Karpas-422 (cell line): ENCODE measurements around the gene KCNN2. TPM values are rescaled to one million over a fixed set of nuclear protein-coding genes. Genes with fewer than 3 reads are reported as not detected.
A peak's percentile ranks its signal among the peaks of the same experiment; 100 is the strongest.

ENCODE experiments used
- DNase-seq: peaks from one replicate; pipeline ENCODE4 v3.0.0-alpha.2; 2015
- H2AFZ ChIP-seq: fragments of 200-600 bp; sonication (generic); 2 replicates; pipeline ENCODE4 v1.6.1; 2014; ENCODE audit warnings: antibody characterized with exemption, low read length, mixed read lengths
- H3K27ac ChIP-seq: fragments of 200-600 bp; sonication (generic); 2 replicates; pipeline ENCODE4 v1.5.1; 2014; ENCODE audit warnings: mild to moderate bottlenecking, low read length, moderate library complexity
- H3K27me3 ChIP-seq: fragments of 200-600 bp; sonication (generic); 2 replicates; pipeline ENCODE4 v1.6.1; 2014; ENCODE audit warnings: low read length, mixed read lengths
- H3K36me3 ChIP-seq: fragments of 200-600 bp; sonication (generic); 2 replicates; pipeline ENCODE4 v1.6.1; 2014; ENCODE audit warnings: low read length, mixed read lengths; ENCODE audit not compliant: insufficient read depth
- H3K4me1 ChIP-seq: fragments of 200-600 bp; sonication (generic); 2 replicates; pipeline ENCODE4 v1.6.1; 2014; ENCODE audit warnings: mild to moderate bottlenecking, low read length, mixed read lengths
- H3K4me2 ChIP-seq: fragments of 200-600 bp; sonication (generic); 2 replicates; pipeline ENCODE4 v1.6.1; 2014; ENCODE audit warnings: low read length, low read depth, mild to moderate bottlenecking; ENCODE audit not compliant: poor library complexity, severe bottlenecking
- H3K4me3 ChIP-seq: fragments of 200-600 bp; sonication (generic); 2 replicates; pipeline ENCODE4 v1.5.1; 2014; ENCODE audit warnings: mild to moderate bottlenecking, antibody characterized with exemption, low read length, mixed read lengths
- H3K79me2 ChIP-seq: fragments of 200-600 bp; sonication (generic); 2 replicates; pipeline ENCODE4 v1.6.1; 2014; ENCODE audit warnings: mild to moderate bottlenecking, low read length, mixed read lengths
- H3K9ac ChIP-seq: fragments of 200-600 bp; sonication (generic); 2 replicates; pipeline ENCODE4 v1.6.0; 2014; ENCODE audit warnings: low read length
- H3K9me2 ChIP-seq: fragments of 200-600 bp; sonication (generic), shearing (Covaris generic); replicated peaks from 2 replicates; pipeline ENCODE4 v1.6.0; 2014; ENCODE audit warnings: mild to moderate bottlenecking, low read length, moderate library complexity; ENCODE audit not compliant: insufficient read depth
- H3K9me3 ChIP-seq: fragments of 300-700, 200-600 bp; sonication (generic); 2 replicates; pipeline ENCODE4 v1.6.1; 2014; ENCODE audit warnings: low read length, mixed read lengths
- H4K20me1 ChIP-seq: fragments of 200-600 bp; sonication (generic); 2 replicates; pipeline ENCODE4 v1.6.1; 2014; ENCODE audit warnings: mild to moderate bottlenecking, antibody characterized with exemption, low read length, low read depth; ENCODE audit not compliant: insufficient read depth
- total RNA-seq: library from RNA; depleted of rRNA; stranded (reverse); fragments of >200 nt; shearing (Covaris generic); gene quantifications from 2 replicates; pipeline ENCODE4 v1.2.3, GENCODE V29; 2014; ENCODE audit warnings: low replicate concordance

The KCNN2 gene
- total RNA-seq, 1 experiment from 2014 or later: not detected

DNA sequence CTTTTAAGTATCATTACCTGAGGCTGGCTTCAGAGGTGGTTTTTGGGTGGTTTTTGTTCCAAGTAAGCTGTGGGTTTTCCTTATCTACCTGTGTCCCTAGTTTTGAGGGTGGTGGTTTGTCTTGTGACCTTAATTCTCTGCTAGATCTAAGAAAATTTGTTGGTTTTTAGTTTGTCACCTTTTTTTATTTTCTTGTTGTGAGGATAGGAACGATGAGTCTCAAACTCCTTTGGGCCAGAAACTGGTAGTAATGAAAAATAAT is 73.3 kb downstream of the KCNN2 start:
- H3K4me3 ChIP-seq: no peak overlapping the region
- no peaks in the 10 kb centered on the region for H3K79me2 ChIP-seq
- no peaks in the 10 kb centered on the region for H3K27me3 ChIP-seq
- no peak overlapping the region for H3K9ac ChIP-seq
- no peak overlapping the region for H3K27ac ChIP-seq
- no peaks in the 10 kb centered on the region for H4K20me1 ChIP-seq
- no peak overlapping the region for H3K4me2 ChIP-seq
- no peak overlapping the region for H2AFZ ChIP-seq
- no peaks in the 10 kb centered on the region for H3K36me3 ChIP-seq
- no peak for DNase-seq
- no peaks in the 10 kb centered on the region for H3K4me1 ChIP-seq
- no peaks in the 10 kb centered on the region for H3K9me2 ChIP-seq
- H3K9me3 ChIP-seq: no peaks in the 10 kb centered on the region

DNA sequence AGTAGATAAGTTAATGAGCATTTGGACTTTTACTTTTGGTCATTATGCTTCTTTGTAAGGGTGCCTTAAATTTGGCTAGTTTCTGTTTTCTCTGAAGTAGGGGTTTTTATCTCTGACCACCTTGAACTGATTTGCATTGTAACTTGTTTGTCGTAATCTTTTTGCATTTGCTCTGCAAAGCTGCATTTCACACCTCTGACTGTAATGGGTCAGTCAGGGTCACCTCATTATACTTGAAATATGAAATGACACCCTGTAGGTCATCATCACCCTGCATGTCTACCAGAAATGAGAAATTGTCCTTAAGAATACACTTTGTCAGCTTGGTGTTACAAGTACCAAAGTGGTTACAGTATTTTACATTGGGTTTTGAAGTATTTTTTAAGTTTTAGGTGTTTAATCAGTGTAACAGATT is 74.0 kb downstream of the KCNN2 start:
- H3K9ac ChIP-seq: no peak overlapping the region
- no peak overlapping the region for H3K4me3 ChIP-seq
- H3K27me3 ChIP-seq: no peaks in the 10 kb centered on the region
- no peaks in the 10 kb centered on the region for H3K36me3 ChIP-seq
- no peaks in the 10 kb centered on the region for H3K79me2 ChIP-seq
- no peaks in the 10 kb centered on the region for H3K4me1 ChIP-seq
- no peak overlapping the region for H3K27ac ChIP-seq
- no peaks in the 10 kb centered on the region for H3K9me2 ChIP-seq
- H4K20me1 ChIP-seq: no peaks in the 10 kb centered on the region
- no peak overlapping the region for H2AFZ ChIP-seq
- H3K4me2 ChIP-seq: no peak overlapping the region
- no peaks in the 10 kb centered on the region for H3K9me3 ChIP-seq
- no peak for DNase-seq

DNA sequence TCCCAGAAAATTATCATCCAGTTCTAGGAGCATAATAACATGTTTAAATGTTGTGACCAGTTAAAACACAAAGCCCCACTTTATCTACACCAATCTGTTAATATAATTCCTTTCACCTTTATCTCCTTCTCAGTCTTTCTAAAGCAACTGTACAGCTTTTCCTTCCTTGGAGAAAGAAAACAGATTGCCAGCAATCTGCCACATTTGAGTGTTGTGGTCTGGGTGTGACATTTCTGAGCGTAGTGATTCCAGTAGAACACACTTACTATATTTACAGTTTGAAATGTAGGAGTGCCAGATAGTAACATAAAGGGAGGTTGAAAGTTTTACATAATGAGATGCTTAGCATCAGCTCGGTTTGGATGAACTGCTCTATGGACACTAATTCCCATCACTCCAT is 76.1 kb downstream of the KCNN2 start:
- Histone ChIP-seq H3K27me3 (no peaks in the 10 kb centered on the region), H3K36me3 (no peaks in the 10 kb centered on the region), H3K9ac (no peak overlapping the region), H3K79me2 (no peaks in the 10 kb centered on the region), H3K27ac (no peak overlapping the region), H3K4me3 (no peak overlapping the region), H3K4me2 (no peak overlapping the region), H3K9me3 (no peaks in the 10 kb centered on the region), H3K4me1 (no peaks in the 10 kb centered on the region), H3K9me2 (no peaks in the 10 kb centered on the region), H2AFZ (no peak overlapping the region), H4K20me1 (no peaks in the 10 kb centered on the region)
- no peak for DNase-seq

DNA sequence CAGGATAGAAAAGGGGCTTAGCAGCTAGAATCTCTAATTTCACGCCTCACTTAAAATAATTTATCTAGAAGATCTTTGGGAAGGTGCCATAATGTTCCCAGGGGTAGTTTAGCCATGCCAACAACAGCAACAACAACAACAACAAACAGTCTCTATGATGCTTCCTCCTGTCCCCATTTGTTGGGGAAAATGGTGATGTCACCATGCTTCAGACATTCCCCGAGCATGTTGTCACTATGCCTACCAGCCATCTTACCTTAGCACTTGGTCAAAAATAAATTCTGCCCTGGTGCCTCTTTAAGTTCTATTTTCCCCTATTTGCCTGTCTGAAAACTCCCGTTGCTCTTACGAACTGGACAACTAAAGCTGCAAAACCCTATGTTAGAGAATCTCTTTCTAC is 76.6 kb downstream of the KCNN2 start:
- no peaks in the 10 kb centered on the region for H3K36me3 ChIP-seq
- no peak for DNase-seq
- no peaks in the 10 kb centered on the region for H3K9me2 ChIP-seq
- H3K27me3 ChIP-seq: no peaks in the 10 kb centered on the region
- H3K9ac ChIP-seq: no peak overlapping the region
- H3K9me3 ChIP-seq: no peaks in the 10 kb centered on the region
- H3K4me1 ChIP-seq: no peaks in the 10 kb centered on the region
- no peaks in the 10 kb centered on the region for H3K79me2 ChIP-seq
- no peak overlapping the region for H3K4me3 ChIP-seq
- no peak overlapping the region for H2AFZ ChIP-seq
- H3K27ac ChIP-seq: no peak overlapping the region
- no peaks in the 10 kb centered on the region for H4K20me1 ChIP-seq
- no peak overlapping the region for H3K4me2 ChIP-seq

DNA sequence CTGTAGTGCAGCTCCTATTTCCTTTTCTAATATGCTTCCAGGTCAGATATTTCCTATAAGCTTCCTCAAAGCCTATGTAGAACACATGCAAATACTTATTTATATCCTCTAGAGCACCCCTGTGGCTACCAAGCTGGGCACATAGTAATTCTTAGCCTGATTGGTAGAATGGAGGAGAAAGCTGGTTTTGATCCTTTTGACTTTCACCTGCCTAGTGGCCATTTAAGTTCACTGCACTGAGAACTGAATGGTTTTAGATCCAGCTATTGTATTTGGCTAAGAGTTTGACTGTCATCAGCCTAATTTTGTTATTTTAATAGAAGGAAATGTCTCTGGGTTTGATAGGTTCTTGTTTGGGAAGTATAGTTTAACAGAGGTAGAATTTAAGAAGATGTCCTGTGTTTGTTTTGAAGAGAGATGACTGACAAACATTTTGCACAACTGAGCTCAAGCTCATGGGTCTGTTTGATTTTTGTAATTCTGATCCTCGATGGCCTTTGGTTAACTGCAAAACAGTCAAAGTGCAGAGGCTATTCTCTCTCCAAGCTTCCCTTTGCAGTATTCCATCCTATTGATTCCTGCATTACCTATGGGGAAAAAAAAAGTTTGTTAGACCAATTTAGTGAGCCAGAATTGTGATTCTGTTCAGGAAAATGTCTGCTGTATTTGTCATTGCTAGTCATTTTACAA is 85.4 kb downstream of the KCNN2 start:
- Histone ChIP-seq H3K27ac (no peak overlapping the region), H3K9me2 (no peaks in the 10 kb centered on the region), H3K4me2 (no peak overlapping the region), H4K20me1 (no peaks in the 10 kb centered on the region), H3K9ac (no peak overlapping the region), H3K9me3 (no peaks in the 10 kb centered on the region), H3K4me1 (no peaks in the 10 kb centered on the region), H3K36me3 (no peaks in the 10 kb centered on the region), H3K79me2 (no peaks in the 10 kb centered on the region), H3K4me3 (no peak overlapping the region), H3K27me3 (no peaks in the 10 kb centered on the region), H2AFZ (no peak overlapping the region)
- peak; percentile 53 for DNase-seq

DNA sequence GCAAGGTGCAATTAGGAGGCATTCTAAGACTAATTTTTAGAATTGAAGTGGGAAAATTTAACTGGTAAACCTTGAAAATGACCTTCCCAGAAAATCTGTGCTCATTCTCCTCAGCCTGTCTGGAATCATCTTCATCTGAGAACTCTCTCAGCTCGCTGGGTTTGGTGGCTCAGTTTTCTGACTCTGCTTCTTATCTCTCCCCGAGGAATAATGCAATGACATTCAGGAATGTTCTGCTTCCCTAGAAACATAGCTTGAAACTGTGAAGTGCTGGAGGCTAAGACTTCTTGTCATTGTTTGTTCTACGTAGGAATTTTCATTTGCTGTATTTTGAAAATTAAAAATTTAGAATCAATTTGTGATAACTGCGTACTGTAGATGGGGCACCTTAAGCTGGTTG is 86.6 kb downstream of the KCNN2 start:
- no peak for DNase-seq
- H3K4me1 ChIP-seq: no peaks in the 10 kb centered on the region
- H3K4me3 ChIP-seq: no peak overlapping the region
- no peak overlapping the region for H3K9ac ChIP-seq
- H3K9me3 ChIP-seq: no peaks in the 10 kb centered on the region
- H3K4me2 ChIP-seq: no peak overlapping the region
- H3K27me3 ChIP-seq: no peaks in the 10 kb centered on the region
- no peak overlapping the region for H3K27ac ChIP-seq
- no peaks in the 10 kb centered on the region for H3K9me2 ChIP-seq
- no peaks in the 10 kb centered on the region for H3K79me2 ChIP-seq
- H4K20me1 ChIP-seq: no peaks in the 10 kb centered on the region
- no peak overlapping the region for H2AFZ ChIP-seq
- H3K36me3 ChIP-seq: no peaks in the 10 kb centered on the region

DNA sequence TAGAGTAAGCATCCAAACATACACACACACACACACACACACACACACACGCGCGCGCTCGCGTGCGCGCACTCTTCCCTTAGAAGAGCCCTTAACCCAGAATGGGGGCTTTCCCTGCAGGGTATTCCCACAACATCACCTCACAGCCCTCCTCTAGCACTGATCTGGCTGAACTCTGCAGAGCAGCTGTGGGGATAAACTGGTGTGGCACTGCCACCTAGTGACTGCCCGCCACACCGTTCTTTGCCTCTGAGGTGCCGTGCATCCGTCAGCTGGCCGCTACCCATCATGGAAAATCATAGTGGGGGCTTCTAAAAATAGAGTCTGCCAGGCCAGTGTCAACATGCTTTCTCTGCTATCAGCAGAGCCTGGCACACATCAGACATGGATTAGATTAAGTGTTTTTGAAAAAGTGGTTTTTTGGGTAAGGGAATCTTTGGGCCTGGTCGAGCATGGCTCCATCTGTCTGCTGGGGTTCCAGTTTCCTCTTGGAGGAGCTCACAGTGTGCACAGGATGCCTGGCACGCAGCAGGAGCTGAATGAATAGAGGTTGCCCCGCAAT is 88.1 kb downstream of the KCNN2 start:
- Histone ChIP-seq H3K27ac (no peak overlapping the region), H3K79me2 (no peaks in the 10 kb centered on the region), H3K4me1 (no peaks in the 10 kb centered on the region), H3K27me3 (no peaks in the 10 kb centered on the region), H3K9ac (no peak overlapping the region), H3K4me2 (no peak overlapping the region), H3K9me2 (no peaks in the 10 kb centered on the region), H3K4me3 (no peak overlapping the region), H2AFZ (no peak overlapping the region), H3K9me3 (no peaks in the 10 kb centered on the region), H4K20me1 (no peaks in the 10 kb centered on the region), H3K36me3 (no peaks in the 10 kb centered on the region)
- peak; percentile 80 for DNase-seq

DNA sequence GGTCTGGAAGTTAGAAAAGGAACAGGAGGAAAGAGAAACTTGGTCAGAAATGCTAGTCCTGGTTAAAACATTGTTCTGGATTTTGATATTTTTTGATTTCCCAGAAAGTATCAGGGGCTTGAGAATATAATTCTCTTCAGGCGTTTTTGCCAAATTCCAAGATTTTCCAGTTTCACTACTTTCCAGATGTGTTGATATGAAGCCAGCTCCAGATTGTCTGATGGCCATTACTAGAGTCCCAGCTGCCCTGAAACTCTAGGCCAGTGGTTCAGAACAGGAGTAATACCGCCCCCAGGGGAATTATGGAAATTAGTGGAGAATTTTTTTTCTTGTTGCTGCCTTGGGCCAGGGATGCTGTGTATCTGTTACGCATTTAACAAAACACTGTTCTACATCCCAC is 88.6 kb downstream of the KCNN2 start:
- Histone ChIP-seq H3K9me2 (no peaks in the 10 kb centered on the region), H3K9me3 (no peaks in the 10 kb centered on the region), H3K27me3 (no peaks in the 10 kb centered on the region), H3K9ac (no peak overlapping the region), H2AFZ (no peak overlapping the region), H3K27ac (no peak overlapping the region), H3K4me2 (no peak overlapping the region), H3K4me1 (no peaks in the 10 kb centered on the region), H3K79me2 (no peaks in the 10 kb centered on the region), H3K4me3 (no peak overlapping the region), H4K20me1 (no peaks in the 10 kb centered on the region), H3K36me3 (no peaks in the 10 kb centered on the region)
- no peak for DNase-seq
